ENCODE measurements around the gene FOXL2. TPM values are rescaled to one million over a fixed set of nuclear protein-coding genes. Genes with fewer than 3 reads are reported as not detected.
A peak's percentile ranks its signal among the peaks of the same experiment; 100 is the strongest.

Gene FOXL2
- total RNA-seq (under 1 TPM; 0.04 to 0.28 (median 0.11) TPM), polyA plus RNA-seq (under 1 TPM; 0.02 to 0.04 TPM)

DNA sequence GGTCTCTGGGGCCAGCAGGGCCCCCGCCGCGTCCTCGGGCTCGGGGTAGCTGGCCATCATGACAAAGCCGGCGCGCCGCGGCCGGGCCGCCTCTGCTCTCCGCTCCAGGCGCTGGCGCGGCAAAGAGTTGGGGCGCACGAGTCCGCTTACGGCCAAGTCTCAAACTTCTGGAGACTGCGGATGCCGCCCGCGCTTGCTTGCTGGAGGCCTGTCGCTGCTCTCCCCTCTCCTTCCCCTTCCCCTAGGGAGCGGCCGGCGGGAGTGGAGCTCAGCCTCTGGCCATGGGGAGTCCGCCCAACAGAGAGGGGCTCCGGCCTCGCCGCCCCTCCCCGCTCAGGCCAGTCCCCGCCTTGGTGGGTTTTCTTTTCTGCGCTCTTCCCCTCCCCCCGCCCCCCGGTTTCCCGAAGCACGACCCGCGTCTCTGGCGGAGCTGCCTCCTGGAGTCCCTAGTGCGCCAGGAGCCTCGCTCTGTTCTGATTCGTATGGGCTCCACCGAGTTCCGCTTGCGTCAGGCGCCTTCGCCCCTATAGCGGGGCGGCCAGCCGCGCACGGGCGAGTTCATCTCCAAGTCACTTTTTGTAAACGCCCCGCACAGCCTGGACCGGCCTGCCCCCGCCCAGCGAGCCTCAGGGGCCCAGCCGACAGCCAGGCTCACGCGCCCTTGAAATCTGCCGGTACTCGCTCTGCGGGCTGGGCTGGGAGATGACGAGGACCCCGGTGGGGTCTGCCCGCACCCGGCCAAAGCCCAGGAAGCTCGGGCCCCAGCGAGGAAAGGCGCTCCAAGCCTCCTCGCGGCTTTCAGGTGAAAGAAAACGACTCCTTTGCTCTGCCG is at the start of gene FOXL2, which contains the start of gene FOXL2NB:
Gene FOXL2 (minus strand): TSS at position 475 of the 832 bp plus-strand sequence. CDS start 415 bp downstream, at position 60.
Gene FOXL2NB (plus strand): TSS at position 555 of the 832 bp plus-strand sequence. CDS start 148 bp downstream, at position 703.
- DNase-seq (peak in 3 of 6 donors; percentile 36 to 79 (median 72)), FAIRE-seq (no peak), ATAC-seq (peak; percentile 36 to 52 (median 45))
- no peak within 1 kb of the TSS for H3K27ac ChIP-seq
- peaks cover 4 to 12% (median 7%) of the 10 kb centered on the region in 3 donors for H3K4me1 ChIP-seq
- no peaks in the 10 kb centered on the region for H3K36me3 ChIP-seq
- peaks cover 0 to 39% (median 7%) of the 10 kb centered on the region in 4 donors for H3K27me3 ChIP-seq
- TF ChIP-seq, protein P1, sequence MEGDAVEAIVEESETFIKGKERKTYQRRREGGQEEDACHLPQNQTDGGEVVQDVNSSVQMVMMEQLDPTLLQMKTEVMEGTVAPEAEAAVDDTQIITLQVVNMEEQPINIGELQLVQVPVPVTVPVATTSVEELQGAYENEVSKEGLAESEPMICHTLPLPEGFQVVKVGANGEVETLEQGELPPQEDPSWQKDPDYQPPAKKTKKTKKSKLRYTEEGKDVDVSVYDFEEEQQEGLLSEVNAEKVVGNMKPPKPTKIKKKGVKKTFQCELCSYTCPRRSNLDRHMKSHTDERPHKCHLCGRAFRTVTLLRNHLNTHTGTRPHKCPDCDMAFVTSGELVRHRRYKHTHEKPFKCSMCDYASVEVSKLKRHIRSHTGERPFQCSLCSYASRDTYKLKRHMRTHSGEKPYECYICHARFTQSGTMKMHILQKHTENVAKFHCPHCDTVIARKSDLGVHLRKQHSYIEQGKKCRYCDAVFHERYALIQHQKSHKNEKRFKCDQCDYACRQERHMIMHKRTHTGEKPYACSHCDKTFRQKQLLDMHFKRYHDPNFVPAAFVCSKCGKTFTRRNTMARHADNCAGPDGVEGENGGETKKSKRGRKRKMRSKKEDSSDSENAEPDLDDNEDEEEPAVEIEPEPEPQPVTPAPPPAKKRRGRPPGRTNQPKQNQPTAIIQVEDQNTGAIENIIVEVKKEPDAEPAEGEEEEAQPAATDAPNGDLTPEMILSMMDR (IDR thresholded peaks at IDR 0.05), result no peak
- H3K9me3 ChIP-seq, result no peaks in the 10 kb centered on the region
- peak within 1 kb of the TSS; percentile 6 to 51 (median 24) for H3K4me3 ChIP-seq
- WGBS, 2 donors, result 4 to 5% methylated on average over 75 to 78 of the region's 78 CpGs
- intact Hi-C loops (cut with DNase I), result loop anchor here in 1 of 3 donors (10.0 kb wide), 1 partner anchor 378 kb away; no protein-coding TSS in a partner anchor

DNA sequence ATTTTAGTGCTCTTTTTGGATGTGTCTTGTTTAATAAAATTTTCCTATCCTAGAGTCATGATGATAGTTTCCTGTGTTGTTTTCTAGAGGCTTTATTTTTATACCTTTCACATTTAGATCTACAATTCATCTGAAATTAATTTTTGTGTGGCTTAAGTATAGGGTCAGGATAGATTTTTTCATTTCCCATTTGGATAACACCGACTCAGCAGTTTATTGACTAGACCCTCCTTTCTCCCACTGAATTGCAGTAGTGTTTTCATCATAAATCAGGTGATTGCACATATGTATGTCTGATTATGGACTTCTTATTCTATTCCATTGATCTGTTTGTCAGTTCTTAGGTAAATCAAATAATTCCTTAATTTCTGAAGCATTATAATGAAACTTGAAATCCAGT is 48.8 kb upstream of the FOXL2 start:
- DNase-seq (no peak), FAIRE-seq (no peak)
- intact Hi-C loops (cut with DNase I), result no loop called here

DNA sequence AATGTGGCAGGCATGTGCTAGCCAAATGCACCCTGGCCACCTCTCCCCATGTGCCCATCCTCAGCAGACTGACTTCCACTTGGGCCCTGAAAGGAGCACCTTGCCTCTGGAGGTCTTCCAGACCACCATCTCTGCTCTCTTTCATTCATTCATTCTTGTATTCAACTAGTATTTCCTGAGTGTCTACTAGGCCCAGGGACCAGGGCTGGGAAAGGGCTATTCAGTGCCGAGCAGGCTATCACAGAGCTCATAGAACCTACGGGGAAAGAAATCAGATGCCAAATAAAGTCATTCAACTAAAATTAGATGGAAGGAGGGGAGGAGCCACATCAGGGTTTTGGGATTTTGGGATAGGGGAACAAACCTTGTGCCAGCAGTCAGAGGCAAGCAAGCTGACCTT is 40.2 kb upstream of the FOXL2 start:
- Histone ChIP-seq H3K4me1 (no peaks in the 10 kb centered on the region), H3K27ac (no peak overlapping the region), H3K36me3 (no peaks in the 10 kb centered on the region), H3K9me3 (no peaks in the 10 kb centered on the region), H3K27me3 (no peaks in the 10 kb centered on the region), H3K4me3 (no peak overlapping the region)
- ATAC-seq (no peak), DNase-seq (no peak), FAIRE-seq (no peak)
- WGBS, 2 donors, result 89 to 94% methylated on average over 2 of the region's 2 CpGs
- intact Hi-C loops (cut with DNase I), result no loop called here
- TF ChIP-seq, protein P1 (IDR thresholded peaks at IDR 0.05), result no peak

More for the DNA sequence above, 48.8 kb upstream of the FOXL2 start:
- TF ChIP-seq, protein P1 (IDR thresholded peaks at IDR 0.05), result no peak
- no peak for ATAC-seq
- H3K36me3 ChIP-seq, result no peaks in the 10 kb centered on the region
- no peaks in the 10 kb centered on the region for H3K4me1 ChIP-seq
- no peak overlapping the region for H3K4me3 ChIP-seq
- 72 to 76% methylated on average over 1 of the region's 1 CpG for WGBS, 2 donors
- H3K9me3 ChIP-seq, result no peaks in the 10 kb centered on the region
- H3K27me3 ChIP-seq, result no peaks in the 10 kb centered on the region
- H3K27ac ChIP-seq, result no peak overlapping the region

DNA sequence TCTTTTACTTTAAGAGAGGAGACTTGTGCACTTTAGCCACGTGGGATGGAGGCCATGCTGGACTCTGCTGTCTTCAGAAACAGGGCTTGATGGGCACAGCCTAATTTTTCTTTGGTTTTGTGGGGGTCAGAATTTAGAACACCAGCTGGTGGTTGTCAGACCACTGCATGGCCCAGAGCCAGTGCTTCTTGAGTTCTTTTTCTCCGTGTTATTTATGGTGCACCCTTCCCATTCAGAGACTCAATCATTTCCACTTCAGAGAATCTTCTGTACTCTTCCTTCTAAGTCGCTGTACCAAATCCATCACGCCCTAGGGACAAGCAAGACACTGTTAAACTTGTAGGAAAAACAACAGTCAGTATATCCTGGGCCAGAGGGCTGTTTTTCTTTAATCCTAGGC is 39.0 kb upstream of the FOXL2 start:
- Histone ChIP-seq H3K27me3 (no peaks in the 10 kb centered on the region), H3K4me3 (no peak overlapping the region), H3K4me1 (no peaks in the 10 kb centered on the region), H3K27ac (no peak overlapping the region), H3K9me3 (no peaks in the 10 kb centered on the region), H3K36me3 (no peaks in the 10 kb centered on the region)
- DNase-seq (no peak), ATAC-seq (no peak), FAIRE-seq (no peak)
- intact Hi-C loops (cut with DNase I), result no loop called here
- 67 to 73% methylated on average over 4 of the region's 4 CpGs for whole genome bisulfite sequencing, 2 donors
- TF ChIP-seq, protein P1 (IDR thresholded peaks at IDR 0.05), result no peak

DNA sequence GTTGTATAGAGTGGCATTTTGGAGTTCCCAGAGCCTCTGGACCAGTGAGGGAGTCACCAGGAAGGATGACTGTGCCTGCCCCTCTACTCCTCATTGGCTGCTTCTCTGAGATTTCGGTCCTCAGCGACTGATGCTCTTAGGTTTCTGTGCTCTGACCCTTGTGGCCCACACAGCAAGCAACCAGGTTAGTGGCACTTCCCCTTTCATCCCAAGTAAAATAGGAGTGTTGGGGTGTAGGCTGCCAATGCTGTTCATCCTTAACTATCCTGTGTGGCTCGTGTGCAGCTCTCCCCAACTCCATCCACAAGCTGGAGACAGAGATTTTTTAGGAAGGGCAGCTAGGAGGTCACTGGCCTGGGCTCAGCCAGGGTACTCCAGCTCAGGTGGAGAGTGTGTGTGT is 37.9 kb upstream of the FOXL2 start:
- Histone ChIP-seq H3K36me3 (no peaks in the 10 kb centered on the region), H3K27me3 (no peaks in the 10 kb centered on the region), H3K4me3 (no peak overlapping the region), H3K9me3 (no peaks in the 10 kb centered on the region), H3K4me1 (no peaks in the 10 kb centered on the region), H3K27ac (no peak overlapping the region)
- DNase-seq (no peak), FAIRE-seq (no peak), ATAC-seq (no peak)
- intact Hi-C loops (cut with DNase I), result no loop called here
- WGBS, 2 donors, result 56 to 74% methylated on average over 3 of the region's 3 CpGs
- TF ChIP-seq, protein P1 (IDR thresholded peaks at IDR 0.05), result no peak
